Keratinocyte (primary cell): ENCODE results near the gene C10orf90. TPM values are rescaled to one million over a fixed set of nuclear protein-coding genes. Genes with fewer than 3 reads are reported as not detected.

ENCODE experiments used
- DNase-seq: peaks from one replicate; pipeline ENCODE4 v3.0.0-alpha.2; 2011; ENCODE audit warnings: low read depth, missing footprints, low spot score
- FAIRE-seq: peaks from 2 replicates; lab custom pipeline; 2011; peaks lifted over from hg19 to GRCh38; lab: Jason Lieb, UNC
- H2AFZ ChIP-seq: 2 replicates; pipeline ENCODE4 v1.6.0; 2012; ENCODE audit warnings: low read length, control low read depth, inconsistent platforms; ENCODE audit not compliant: control insufficient read depth
- H3K27ac ChIP-seq: 2 replicates; pipeline ENCODE4 v1.5.1; 2011; ENCODE audit warnings: low read length; ENCODE audit not compliant: control insufficient read depth, insufficient read depth
- H3K27me3 ChIP-seq: 3 replicates; pipeline ENCODE4 v1.6.0; 2011; ENCODE audit warnings: low read length; ENCODE audit not compliant: control insufficient read depth, insufficient read depth; ENCODE audit errors: extremely low read depth
- H3K36me3 ChIP-seq, 2 experiments: 2 replicates in 1 of 2; 3 replicates in 1 of 2; pipeline ENCODE4 v1.5.1; 2011; ENCODE audit warnings: low read length in 2 of 2, mild to moderate bottlenecking in 1 of 2; ENCODE audit not compliant: control insufficient read depth in 2 of 2, insufficient read depth in 2 of 2; ENCODE audit errors: extremely low read depth in 1 of 2
- H3K4me1 ChIP-seq: 3 replicates; pipeline ENCODE4 v1.5.1; 2011; ENCODE audit warnings: low read length; ENCODE audit not compliant: control insufficient read depth, insufficient read depth; ENCODE audit errors: extremely low read depth
- H3K4me2 ChIP-seq: 3 replicates; pipeline ENCODE4 v1.6.0; 2011; ENCODE audit warnings: low read depth, low read length; ENCODE audit not compliant: control insufficient read depth, insufficient read depth; ENCODE audit errors: extremely low read depth
- H3K4me3 ChIP-seq, 3 experiments: fragments of 200-600 bp in 1 of 3; sonication (generic) in 1 of 3; 2 replicates in 2 of 3; 3 replicates in 1 of 3; pipeline ENCODE4 v1.5.1; 2011 to 2016; ENCODE audit warnings: low read length in 3 of 3, mild to moderate bottlenecking in 3 of 3, control low read depth in 2 of 3, inconsistent platforms in 1 of 3, low read depth in 1 of 3, mixed read lengths in 1 of 3, mixed run types in 1 of 3, moderate library complexity in 1 of 3; ENCODE audit not compliant: control insufficient read depth in 2 of 3, insufficient read depth in 2 of 3; ENCODE audit errors: extremely low read depth in 1 of 3
- H3K79me2 ChIP-seq: 2 replicates; pipeline ENCODE4 v1.6.0; 2012; ENCODE audit warnings: low read length; ENCODE audit not compliant: control insufficient read depth, insufficient read depth
- H3K9ac ChIP-seq: 3 replicates; pipeline ENCODE4 v1.6.0; 2011; ENCODE audit warnings: low read length; ENCODE audit not compliant: control insufficient read depth, insufficient read depth; ENCODE audit errors: extremely low read depth
- H3K9me1 ChIP-seq: 3 replicates; pipeline ENCODE4 v1.6.0; 2011; ENCODE audit warnings: low read length; ENCODE audit not compliant: control insufficient read depth, insufficient read depth; ENCODE audit errors: extremely low read depth
- H3K9me3 ChIP-seq: 2 replicates; pipeline ENCODE4 v1.5.1; 2012; ENCODE audit warnings: low read depth, low read length; ENCODE audit not compliant: control insufficient read depth
- H4K20me1 ChIP-seq: 3 replicates; pipeline ENCODE4 v1.6.0; 2011; ENCODE audit warnings: low read length; ENCODE audit not compliant: control insufficient read depth, insufficient read depth; ENCODE audit errors: extremely low read depth
- EZH2 ChIP-seq: IDR thresholded peaks from one replicate; pipeline ENCODE4 v1.6.1; 2012; ENCODE audit warnings: inconsistent platforms, mild to moderate bottlenecking, low read length, moderate library complexity
- dilution Hi-C: fragments of 300-500 bp; cut with MboI; formaldehyde crosslinking; loops from one replicate; pipeline ENCODE4 v1.7.0; 2020; ENCODE audit warnings: low sequenced_read_pairs; ENCODE audit not compliant: extremely low pct_ligation_motif_present
- polyA plus RNA-seq, 5 experiments: library from polyadenylated mRNA; depleted of rRNA in 3 of 5; stranded (reverse) in 3 of 5; stranded (forward) in 1 of 5; unstranded in 1 of 5; fragments of >200 nt; gene quantifications; 1 replicate in 1 of 5; 2 replicates in 3 of 5; 3 replicates in 1 of 5; pipeline versions ENCODE4 v1.2.1 to v1.2.3, GENCODE V29; 2011 to 2012; ENCODE audit warnings: missing spikeins in 2 of 5, low read depth in 1 of 5, low replicate concordance in 1 of 5
- TF ChIP-seq, protein P1 (sequence below), 3 experiments: IDR thresholded peaks in 1 of 3; conservative IDR thresholded peaks in 1 of 3; optimal IDR thresholded peaks in 1 of 3; 2 replicates in 2 of 3; 3 replicates in 1 of 3; pipeline versions ENCODE3 to v1.5.1; 2011; ENCODE audit warnings: low read length in 3 of 3, mild to moderate bottlenecking in 3 of 3, moderate library complexity in 2 of 3, control low read depth in 1 of 3, inconsistent platforms in 1 of 3; ENCODE audit not compliant: insufficient read depth in 2 of 3; ENCODE audit errors: extremely low read depth in 1 of 3

C10orf90 gene
- polyA plus RNA-seq, 1 donor (not counting 4 experiments of a cell fraction or from before 2014, with no cell fraction given) = not detected

DNA sequence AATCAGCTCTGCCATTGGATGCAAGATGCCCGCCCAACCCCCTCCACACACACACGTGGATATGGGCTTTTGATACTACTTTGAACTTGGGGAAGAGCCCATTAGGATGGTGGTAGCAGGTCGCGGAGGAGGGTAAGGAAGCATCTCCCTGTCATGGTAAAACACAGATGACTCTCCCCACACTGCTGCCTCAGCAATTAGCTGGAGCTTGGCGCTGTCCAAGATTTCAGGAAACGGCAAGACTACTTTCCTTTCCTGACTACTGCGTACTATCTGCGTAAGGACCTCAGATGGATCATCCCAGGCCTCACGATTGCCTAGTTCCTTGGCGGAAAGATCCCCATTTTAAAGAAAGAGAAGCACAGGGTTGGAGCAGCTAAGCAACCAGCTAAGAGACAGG, 134.3 kb downstream of the C10orf90 start:
- no peak for FAIRE-seq
- Histone ChIP-seq H2AFZ (no peak overlapping the region), H3K9me3 (no peaks in the 10 kb centered on the region), H3K4me2 (no peak overlapping the region), H4K20me1 (no peaks in the 10 kb centered on the region), H3K27me3 (no peaks in the 10 kb centered on the region), H3K4me3 (no peak overlapping the region), H3K36me3 (no peaks in the 10 kb centered on the region), H3K79me2 (no peaks in the 10 kb centered on the region), H3K27ac (no peak overlapping the region), H3K9ac (no peak overlapping the region), H3K9me1 (no peaks in the 10 kb centered on the region), H3K4me1 (no peaks in the 10 kb centered on the region)
- DNase-seq = no peak
- TF ChIP-seq, protein P1, sequence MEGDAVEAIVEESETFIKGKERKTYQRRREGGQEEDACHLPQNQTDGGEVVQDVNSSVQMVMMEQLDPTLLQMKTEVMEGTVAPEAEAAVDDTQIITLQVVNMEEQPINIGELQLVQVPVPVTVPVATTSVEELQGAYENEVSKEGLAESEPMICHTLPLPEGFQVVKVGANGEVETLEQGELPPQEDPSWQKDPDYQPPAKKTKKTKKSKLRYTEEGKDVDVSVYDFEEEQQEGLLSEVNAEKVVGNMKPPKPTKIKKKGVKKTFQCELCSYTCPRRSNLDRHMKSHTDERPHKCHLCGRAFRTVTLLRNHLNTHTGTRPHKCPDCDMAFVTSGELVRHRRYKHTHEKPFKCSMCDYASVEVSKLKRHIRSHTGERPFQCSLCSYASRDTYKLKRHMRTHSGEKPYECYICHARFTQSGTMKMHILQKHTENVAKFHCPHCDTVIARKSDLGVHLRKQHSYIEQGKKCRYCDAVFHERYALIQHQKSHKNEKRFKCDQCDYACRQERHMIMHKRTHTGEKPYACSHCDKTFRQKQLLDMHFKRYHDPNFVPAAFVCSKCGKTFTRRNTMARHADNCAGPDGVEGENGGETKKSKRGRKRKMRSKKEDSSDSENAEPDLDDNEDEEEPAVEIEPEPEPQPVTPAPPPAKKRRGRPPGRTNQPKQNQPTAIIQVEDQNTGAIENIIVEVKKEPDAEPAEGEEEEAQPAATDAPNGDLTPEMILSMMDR (optimal IDR thresholded peaks at IDR 0.05 in 1 of 3, IDR thresholded peaks at IDR 0.05 in 1 of 3, conservative IDR thresholded peaks at IDR 0.05 in 1 of 3; ENCODE audit: extremely low read depth in 1 of 3, insufficient read depth in 2 of 3, low read length in 3 of 3) = no peak
- no peak for TF ChIP-seq EZH2
- dilution Hi-C loops = no loop called here

GRCh38 chr10:126533644-126534043, 136.8 kb downstream of the C10orf90 start:
- dilution Hi-C loops = no loop called here
- DNase-seq = no peak
- Histone ChIP-seq H3K9ac (no peak overlapping the region), H2AFZ (no peak overlapping the region), H3K9me1 (no peaks in the 10 kb centered on the region), H3K27me3 (no peaks in the 10 kb centered on the region), H3K4me1 (no peaks in the 10 kb centered on the region), H3K36me3 (no peaks in the 10 kb centered on the region), H3K4me3 (no peak overlapping the region), H3K79me2 (no peaks in the 10 kb centered on the region), H3K27ac (no peak overlapping the region), H3K9me3 (no peaks in the 10 kb centered on the region), H3K4me2 (no peak overlapping the region), H4K20me1 (no peaks in the 10 kb centered on the region)
- FAIRE-seq = no peak
- TF ChIP-seq EZH2 = no peak
- TF ChIP-seq, protein P1 (optimal IDR thresholded peaks at IDR 0.05 in 1 of 3, IDR thresholded peaks at IDR 0.05 in 1 of 3, conservative IDR thresholded peaks at IDR 0.05 in 1 of 3; ENCODE audit: extremely low read depth in 1 of 3, insufficient read depth in 2 of 3, low read length in 3 of 3) = no peak
